K562 (cell line): ENCODE data around the gene SYNCRIP. TPM values are rescaled to one million over a fixed set of nuclear protein-coding genes. Genes with fewer than 3 reads are reported as not detected.
A peak's percentile ranks its signal among the peaks of the same experiment; 100 is the strongest.

Experiments
- ARID1B ChIP-seq: fragments of 450-650 bp; IDR thresholded peaks from 2 replicates; pipeline ENCODE4 v1.6.1; 2016; ENCODE audit warnings: antibody characterized with exemption, mild to moderate bottlenecking, inconsistent platforms
- CHD1 ChIP-seq: fragments of 200-600 bp; sonication (generic); IDR thresholded peaks from one replicate; pipeline ENCODE4 v1.6.1; 2012; ENCODE audit warnings: mild to moderate bottlenecking, moderate library complexity, low read length, inconsistent platforms
- ESRRA ChIP-seq: fragments of 450-650 bp; IDR thresholded peaks from 2 replicates; pipeline ENCODE4 v1.6.1; 2014; ENCODE audit warnings: low read depth, mild to moderate bottlenecking, moderate library complexity, borderline replicate concordance
- FOXM1 ChIP-seq, 2 experiments: fragments of 450-650 bp in 1 of 2; sonication (generic) in 1 of 2; formaldehyde crosslinking in 1 of 2; IDR thresholded peaks; 2 replicates each; pipeline versions ENCODE4 v1.6.1 to v1.9.0; 2017 to 2022; ENCODE audit warnings: low read depth in 2 of 2, mild to moderate bottlenecking in 2 of 2, missing genetic modification reagents in 1 of 2, moderate library complexity in 1 of 2
- FOXP1 ChIP-seq: sonication (generic); formaldehyde crosslinking; IDR thresholded peaks from 2 replicates; pipeline ENCODE4 v1.8.0; 2022; ENCODE audit warnings: mild to moderate bottlenecking, missing genetic modification reagents
- HCFC1 ChIP-seq: IDR thresholded peaks from 2 replicates; pipeline ENCODE4 v1.6.1; 2012; ENCODE audit warnings: low read depth, low read length, improper control_type of control experiment
- HDAC2 ChIP-seq: fragments of 450-650 bp; IDR thresholded peaks from 2 replicates; pipeline ENCODE4 v1.6.1; 2016; ENCODE audit warnings: mild to moderate bottlenecking
- ILK ChIP-seq: fragments of 450-650 bp; IDR thresholded peaks from 2 replicates; pipeline ENCODE4 v1.6.1; 2016; ENCODE audit warnings: missing genetic modification characterization, low read depth, mild to moderate bottlenecking, missing compliant biosample characterization, moderate library complexity, borderline replicate concordance
- JUNB ChIP-seq: fragments of 450-650 bp; formaldehyde crosslinking; conservative IDR thresholded peaks from 2 replicates; pipeline ENCODE4 v1.4.0; 2020; ENCODE audit warnings: mild to moderate bottlenecking
- LEF1 ChIP-seq: fragments of 450-650 bp; IDR thresholded peaks from 2 replicates; pipeline ENCODE4 v1.6.1; 2016; ENCODE audit warnings: mild to moderate bottlenecking
- NFIC ChIP-seq: fragments of 450-650 bp; IDR thresholded peaks from 2 replicates; pipeline ENCODE4 v1.6.1; 2017; ENCODE audit warnings: mild to moderate bottlenecking, inconsistent platforms
- POLR2G ChIP-seq: fragments of 200-400 bp; formaldehyde crosslinking; IDR thresholded peaks from 2 replicates; pipeline ENCODE4 v1.6.1; 2017; ENCODE audit warnings: low read depth, mild to moderate bottlenecking, antibody characterized with exemption, low read length, moderate library complexity
- POLR2H ChIP-seq: IDR thresholded peaks from 2 replicates; pipeline ENCODE4 v1.6.1; 2016; ENCODE audit warnings: missing genetic modification characterization, low read depth, mild to moderate bottlenecking, control low read depth, missing compliant biosample characterization, moderate library complexity
- RBBP5 ChIP-seq: fragments of 200-600 bp; sonication (generic); IDR thresholded peaks from 2 replicates; pipeline ENCODE4 v1.6.1; 2012; ENCODE audit warnings: borderline replicate concordance, mild to moderate bottlenecking, low read length, control low read depth, inconsistent platforms; ENCODE audit not compliant: insufficient read depth, poor library complexity, severe bottlenecking
- SMAD1 ChIP-seq: fragments of 150-350 bp; IDR thresholded peaks from 2 replicates; pipeline ENCODE4 v1.6.1; 2014; ENCODE audit warnings: low read length, low read depth; ENCODE audit not compliant: partially characterized antibody
- SOX6 ChIP-seq: fragments of 450-650 bp; IDR thresholded peaks from 2 replicates; pipeline ENCODE4 v1.6.1; 2014; ENCODE audit warnings: mild to moderate bottlenecking
- TBP ChIP-seq: optimal IDR thresholded peaks from 2 replicates; pipeline ENCODE3; 2011; ENCODE audit warnings: low read depth, low read length, improper control_type of control experiment
- VEZF1 ChIP-seq: fragments of 200-800 bp; sonication (Bioruptor generic); IDR thresholded peaks from 2 replicates; pipeline ENCODE4 v1.6.1; 2017; ENCODE audit warnings: missing genetic modification characterization, missing compliant biosample characterization
- ZBED1 ChIP-seq: IDR thresholded peaks from 2 replicates; pipeline ENCODE4 v1.6.1; 2014
- ZEB2 ChIP-seq: fragments of 450-650 bp; IDR thresholded peaks from 2 replicates; pipeline ENCODE4 v1.6.1; 2016
- ZNF212 ChIP-seq: fragments of 450-650 bp; formaldehyde crosslinking; IDR thresholded peaks from 2 replicates; pipeline ENCODE4 v1.4.0; 2020; ENCODE audit warnings: mild to moderate bottlenecking
- ZNF592 ChIP-seq: fragments of 450-650 bp; IDR thresholded peaks from 2 replicates; pipeline ENCODE4 v1.6.1; 2017; ENCODE audit warnings: antibody characterized with exemption, mild to moderate bottlenecking
- polyA plus RNA-seq, 8 experiments: library from polyadenylated mRNA; depleted of rRNA in 4 of 8; stranded (reverse) in 5 of 8; unstranded in 3 of 8; fragments of >200 nt; fragmentation: Nextera tagmentation in 2 of 8; fragmentation: Illumina TruSeq in 1 of 8; extraction: Ambion mirVana in 2 of 8; extraction: Trizol in 1 of 8; gene quantifications; 2 replicates each; pipeline versions ENCODE4 v1.2.1 to v1.2.3, GENCODE V29; 2011 to 2014; ENCODE audit warnings: inconsistent platforms in 1 of 8, missing spikeins in 1 of 8
- total RNA-seq, 7 experiments: library from RNA; depleted of rRNA in 6 of 7; stranded (reverse); fragments of >200 nt in 6 of 7; fragmentation: Illumina TruSeq in 2 of 7; extraction: Trizol in 2 of 7; gene quantifications; 2 replicates each; pipeline versions ENCODE4 v1.2.1 to v1.2.3, GENCODE V29; 2011 to 2021; ENCODE audit warnings: low replicate concordance in 1 of 7
- TF ChIP-seq, protein P1 (sequence below): fragments of 450-650 bp; IDR thresholded peaks from 2 replicates; pipeline ENCODE4 v1.6.1; 2016; ENCODE audit warnings: missing biosample characterization, missing genetic modification characterization

SYNCRIP gene
- total and polyA plus RNA-seq, 9 of the 15 experiments (the other 6 are each of a cell fraction or from before 2014, with no cell fraction given): 46.5 to 295 (median 140) TPM

DNA sequence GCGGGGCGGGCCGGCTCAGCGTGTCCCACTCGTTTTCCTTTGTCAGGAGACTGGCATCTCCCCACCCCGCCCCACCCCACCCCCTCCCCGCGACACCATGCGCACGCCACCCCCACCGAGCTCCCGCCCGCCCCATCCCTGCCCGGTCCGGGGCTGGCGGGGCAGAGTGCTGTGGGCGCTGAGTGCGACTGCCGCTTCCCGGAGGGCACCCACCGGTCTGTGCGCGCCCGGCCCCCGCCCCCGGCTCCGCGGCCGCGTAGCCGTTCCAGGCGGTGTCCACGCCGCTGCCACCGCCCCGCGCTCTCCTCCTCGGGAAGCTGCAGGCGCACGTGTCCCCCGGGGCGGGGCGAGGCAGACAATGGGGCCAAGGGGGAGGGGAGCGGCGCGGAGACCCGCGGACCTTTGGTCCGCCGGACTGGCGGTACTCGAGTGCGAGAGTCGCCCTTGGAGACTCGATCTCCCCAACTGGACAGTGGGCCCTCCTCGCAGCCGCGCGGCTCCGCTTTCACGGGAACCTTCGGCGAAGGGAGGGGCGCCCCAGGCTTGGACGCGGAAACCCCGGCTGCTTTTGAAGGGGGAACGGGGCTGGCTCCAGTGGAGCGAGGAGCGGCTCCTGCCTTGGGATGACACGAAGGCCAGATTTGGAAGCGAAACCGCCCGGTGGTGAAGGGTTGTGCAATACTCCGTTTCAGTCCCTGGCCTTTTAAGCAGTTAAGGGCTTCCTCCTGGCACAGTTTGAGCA lies 1.0 kb upstream of the SYNCRIP start (continued):
- TF ChIP-seq ZNF592 (peak; percentile 45; the same call in 1 of the 2 replicates), NFIC (peak; percentile 44; the same call in 1 of the 2 replicates), ZBED1 (peak; percentile 49; the same call in 1 of the 2 replicates), ESRRA (0 out of 2 replicates have a peak, but pooled peaks have one; percentile 22), ZEB2 (no peak), RBBP5 (peak; percentile 85), VEZF1 (peak; percentile 78), FOXP1 (CRISPR knock-in tag) (peak; percentile 73; the same call in 1 of the 2 replicates), TBP (no peak), ILK (no peak), SMAD1 (peak; percentile 39), JUNB (CRISPR knock-in tag) (no peak), ARID1B (peak; percentile 39), SOX6 (peak; percentile 90), CHD1 (peak; percentile 54), ZNF212 (no peak), HCFC1 (no peak), POLR2G (peak; percentile 81), LEF1 (peak; percentile 46; the same call in 1 of the 2 replicates), FOXM1 (IDR thresholded peaks at IDR 0.05; ENCODE audit: low read depth) (no peak), FOXM1 (CRISPR knock-in tag; IDR thresholded peaks at IDR 0.05; ENCODE audit: low read depth) (0 out of 2 replicates have a peak, but pooled peaks have one; percentile 56), POLR2H (tag) (no peak), HDAC2 (peak; percentile 88)
- TF ChIP-seq, protein P1, sequence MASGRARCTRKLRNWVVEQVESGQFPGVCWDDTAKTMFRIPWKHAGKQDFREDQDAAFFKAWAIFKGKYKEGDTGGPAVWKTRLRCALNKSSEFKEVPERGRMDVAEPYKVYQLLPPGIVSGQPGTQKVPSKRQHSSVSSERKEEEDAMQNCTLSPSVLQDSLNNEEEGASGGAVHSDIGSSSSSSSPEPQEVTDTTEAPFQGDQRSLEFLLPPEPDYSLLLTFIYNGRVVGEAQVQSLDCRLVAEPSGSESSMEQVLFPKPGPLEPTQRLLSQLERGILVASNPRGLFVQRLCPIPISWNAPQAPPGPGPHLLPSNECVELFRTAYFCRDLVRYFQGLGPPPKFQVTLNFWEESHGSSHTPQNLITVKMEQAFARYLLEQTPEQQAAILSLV (tag): peak; percentile 84
